Fibroblast of lung (primary cell): ENCODE data around the gene RUFY1. TPM values are rescaled to one million over a fixed set of nuclear protein-coding genes. Genes with fewer than 3 reads are reported as not detected.
"Not testable (repeated sequence)": the region's sequence is repeated elsewhere in the genome, so short reads cannot be mapped to it uniquely, and the experiment has no call there.

Source experiments
- DNase-seq, 2 donors: peaks; one replicate each; pipeline versions ENCODE4 v3.0.0 to v3.0.0-alpha.2; 2010; ENCODE audit warnings: low read depth in 2 of 2
- H2AFZ ChIP-seq: 2 replicates; pipeline ENCODE4 v1.5.1; 2012; ENCODE audit warnings: low read length, control low read depth, inconsistent platforms
- H3K27ac ChIP-seq: 2 replicates; pipeline ENCODE4 v1.5.1; 2011; ENCODE audit warnings: low read length, control low read depth; ENCODE audit not compliant: insufficient read depth
- H3K27me3 ChIP-seq: 2 replicates; pipeline ENCODE4 v1.5.1; 2011; ENCODE audit warnings: mild to moderate bottlenecking, low read length; ENCODE audit not compliant: control insufficient read depth, insufficient read depth
- H3K36me3 ChIP-seq: 2 replicates; pipeline ENCODE4 v1.5.1; 2011; ENCODE audit warnings: low read length; ENCODE audit not compliant: control insufficient read depth, insufficient read depth
- H3K4me1 ChIP-seq: 2 replicates; pipeline ENCODE4 v1.5.1; 2011; ENCODE audit warnings: low read length; ENCODE audit not compliant: control insufficient read depth, insufficient read depth; ENCODE audit errors: extremely low read depth
- H3K4me2 ChIP-seq: 2 replicates; pipeline ENCODE4 v1.5.1; 2011; ENCODE audit warnings: low read length, control low read depth; ENCODE audit not compliant: insufficient read depth; ENCODE audit errors: extremely low read depth
- H3K4me3 ChIP-seq, 4 experiments: fragments of 200-600 bp in 1 of 4; sonication (generic) in 1 of 4; replicated peaks in 1 of 4; 2 replicates each; pipeline ENCODE4 v1.5.1; 2011 to 2016; ENCODE audit warnings: low read length in 4 of 4, low read depth in 3 of 4, mild to moderate bottlenecking in 3 of 4, control low read depth in 2 of 4, inconsistent platforms in 1 of 4, mixed read lengths in 1 of 4; ENCODE audit not compliant: insufficient read depth in 1 of 4; ENCODE audit errors: control extremely low read depth in 1 of 4
- H3K79me2 ChIP-seq: 2 replicates; pipeline ENCODE4 v1.5.1; 2012; ENCODE audit warnings: mild to moderate bottlenecking, low read length, inconsistent platforms; ENCODE audit not compliant: control insufficient read depth, insufficient read depth
- H3K9ac ChIP-seq: 2 replicates; pipeline ENCODE4 v1.5.1; 2011; ENCODE audit warnings: mild to moderate bottlenecking, low read length, control low read depth; ENCODE audit not compliant: insufficient read depth
- H3K9me3 ChIP-seq: 2 replicates; pipeline ENCODE4 v1.5.1; 2012; ENCODE audit warnings: low read depth, low read length; ENCODE audit not compliant: control insufficient read depth, insufficient read depth
- H4K20me1 ChIP-seq: 2 replicates; pipeline ENCODE4 v1.5.1; 2011; ENCODE audit warnings: low read length; ENCODE audit not compliant: control insufficient read depth, insufficient read depth; ENCODE audit errors: extremely low read depth
- polyA plus RNA-seq, 2 donors: library from polyadenylated mRNA; depleted of rRNA in 1 of 2; stranded (reverse) in 1 of 2; unstranded in 1 of 2; fragments of >200 nt; gene quantifications; 2 replicates each; pipeline ENCODE4 v1.2.1, GENCODE V29; 2011 to 2012; ENCODE audit warnings: missing spikeins in 1 of 2
- total RNA-seq: library from RNA; depleted of rRNA; stranded (reverse); fragments of >200 nt; gene quantifications from 2 replicates; pipeline ENCODE4 v1.2.1, GENCODE V29; 2014

Gene RUFY1
- total and polyA plus RNA-seq, 2 donors (not counting 1 experiment from before 2014, with no cell fraction given): 32.8 to 77.8 TPM

- not testable (repeated sequence) for H4K20me1 ChIP-seq, H3K27ac ChIP-seq, H3K9ac ChIP-seq, H3K79me2 ChIP-seq, H3K27me3 ChIP-seq, H3K4me2 ChIP-seq, H3K4me3 ChIP-seq, DNase-seq, H3K4me1 ChIP-seq, H3K36me3 ChIP-seq, H2AFZ ChIP-seq, H3K9me3 ChIP-seq
Observed at GRCh38 chr5:179650245-179650644, 99.9 kb downstream of the RUFY1 start.

DNA sequence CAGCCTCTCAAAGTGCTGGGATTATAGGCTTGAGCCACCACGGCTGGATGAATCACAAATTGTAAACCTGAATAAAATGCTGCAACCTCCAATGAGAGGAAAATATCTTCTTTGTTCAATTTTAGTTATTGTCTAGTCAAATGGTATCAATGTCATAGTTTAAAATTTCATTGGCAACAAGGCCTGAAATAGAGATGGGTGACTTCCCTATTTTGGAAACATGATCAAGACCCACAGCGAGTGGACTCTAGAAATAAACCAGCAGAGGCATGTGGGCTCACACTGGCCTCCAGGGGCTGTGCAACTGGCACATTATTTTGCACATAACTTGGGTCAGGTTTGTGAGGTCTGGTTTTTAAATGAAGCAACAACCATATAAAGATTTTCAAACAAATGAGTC, 102.8 kb downstream of the RUFY1 start:
- not testable (repeated sequence) for H4K20me1 ChIP-seq, H3K4me3 ChIP-seq, H3K9me3 ChIP-seq, H3K4me1 ChIP-seq, DNase-seq, H2AFZ ChIP-seq, H3K36me3 ChIP-seq, H3K9ac ChIP-seq, H3K4me2 ChIP-seq, H3K79me2 ChIP-seq, H3K27ac ChIP-seq, H3K27me3 ChIP-seq

GRCh38 chr5:179657302-179658178, 107.2 kb downstream of the RUFY1 start:
- not testable (repeated sequence) for H3K27me3 ChIP-seq, H4K20me1 ChIP-seq, H3K27ac ChIP-seq, H3K9ac ChIP-seq, H3K79me2 ChIP-seq, H3K36me3 ChIP-seq, H2AFZ ChIP-seq, DNase-seq, H3K4me1 ChIP-seq, H3K4me2 ChIP-seq, H3K4me3 ChIP-seq, H3K9me3 ChIP-seq

- H3K36me3 ChIP-seq, H3K27ac ChIP-seq: not testable (repeated sequence)
Observed at GRCh38 chr5:179658179-179658856, 108.0 kb downstream of the RUFY1 start.

More at GRCh38 chr5:179658179-179658856, 108.0 kb downstream of the RUFY1 start:
- DNase-seq: peak; percentile 28 to 33
- not testable (repeated sequence) for H3K27me3 ChIP-seq, H3K9me3 ChIP-seq, H3K79me2 ChIP-seq, H3K4me1 ChIP-seq, H4K20me1 ChIP-seq
- Histone ChIP-seq H3K4me3 (peak overlapping the region; percentile 27 to 83 (median 66)), H3K9ac (peak overlapping the region; percentile 21), H3K4me2 (peak overlapping the region; percentile 74), H2AFZ (peak overlapping the region; percentile 51)

Other genes with a start within 250 kb of the RUFY1 start
- gene ADAMTS2, start 205.1 kb upstream of the RUFY1 start, total RNA-seq: 16.2 and 27.0 TPM in 2 replicates
- gene ADAMTS2, start 205.1 kb upstream of the RUFY1 start, polyA plus RNA-seq: 30.3 and 70.2 TPM in 2 replicates
- 630 and 689 TPM in 2 replicates for gene HNRNPH1, start 73.1 kb downstream of the RUFY1 start, total RNA-seq
- gene HNRNPH1, start 73.1 kb downstream of the RUFY1 start, polyA plus RNA-seq: 214 and 285 TPM in 2 replicates
- not detected in 2 replicates for gene CBY3, start 130.5 kb downstream of the RUFY1 start, total RNA-seq
- gene CBY3, start 130.5 kb downstream of the RUFY1 start, polyA plus RNA-seq: not detected in 2 replicates
- 518 and 589 TPM in 2 replicates for gene CANX, start 148.4 kb downstream of the RUFY1 start, total RNA-seq
- gene CANX, start 148.4 kb downstream of the RUFY1 start, polyA plus RNA-seq: 560 and 722 TPM in 2 replicates
- gene MAML1, start 182.3 kb downstream of the RUFY1 start, total RNA-seq: 5.1 and 6.4 TPM in 2 replicates
- gene MAML1, start 182.3 kb downstream of the RUFY1 start, polyA plus RNA-seq: 7.3 and 7.5 TPM in 2 replicates
- 0.83 and 4.1 TPM in 2 replicates for gene LTC4S, start 243.4 kb downstream of the RUFY1 start, total RNA-seq
- 0.32 and 0.78 TPM in 2 replicates for gene LTC4S, start 243.4 kb downstream of the RUFY1 start, polyA plus RNA-seq